Osteocyte (in vitro differentiated cells): ENCODE data around the gene PPP1R12C. TPM values are rescaled to one million over a fixed set of nuclear protein-coding genes. Genes with fewer than 3 reads are reported as not detected.
"Not testable (repeated sequence)": the region's sequence is repeated elsewhere in the genome, so short reads cannot be mapped to it uniquely, and the experiment has no call there.

Source experiments
- DNase-seq: peaks from one replicate; pipeline ENCODE4 v3.0.0; 2021; ENCODE audit warnings: mixed read lengths; ENCODE audit not compliant: unreplicated experiment; ENCODE audit errors: extremely low spot score
- H3K27ac Mint-ChIP-seq: one replicate; pipeline ENCODE4 v1.8.0; 2021; ENCODE audit warnings: mild to moderate bottlenecking, mixed read lengths; ENCODE audit not compliant: unreplicated experiment
- H3K27me3 Mint-ChIP-seq: one replicate; pipeline ENCODE4 v1.8.0; 2021; ENCODE audit warnings: mixed read lengths; ENCODE audit not compliant: unreplicated experiment
- H3K36me3 Mint-ChIP-seq: one replicate; pipeline ENCODE4 v1.8.0; 2021; ENCODE audit warnings: mixed read lengths; ENCODE audit not compliant: unreplicated experiment
- H3K4me1 Mint-ChIP-seq: one replicate; pipeline ENCODE4 v1.8.0; 2021; ENCODE audit warnings: mixed read lengths; ENCODE audit not compliant: unreplicated experiment
- H3K4me3 Mint-ChIP-seq: one replicate; pipeline ENCODE4 v1.8.0; 2021; ENCODE audit warnings: mild to moderate bottlenecking, moderate library complexity, mixed read lengths; ENCODE audit not compliant: unreplicated experiment
- H3K9me3 Mint-ChIP-seq: one replicate; pipeline ENCODE4 v1.8.0; 2021; ENCODE audit warnings: mixed read lengths; ENCODE audit not compliant: unreplicated experiment
- total RNA-seq: library from RNA; stranded (reverse); gene quantifications from 2 replicates; pipeline ENCODE4 v1.2.1, GENCODE V29; 2021
- TF ChIP-seq, protein P1 (sequence below): fragments of 200-600 bp; sonication (generic); IDR thresholded peaks from 2 replicates; pipeline ENCODE4 v1.5.0; 2021; ENCODE audit warnings: antibody characterized with exemption, mild to moderate bottlenecking, moderate library complexity

Gene PPP1R12C
- total RNA-seq, 1 donor from 2014 or later, result 135 TPM

- Mint-ChIP-seq H3K4me1 (peaks cover 10% of the 10 kb centered on the region), H3K36me3 (no peaks in the 10 kb centered on the region), H3K27ac (peak overlapping the region; percentile 83), H3K9me3 (no peaks in the 10 kb centered on the region), H3K27me3 (peaks cover 43% of the 10 kb centered on the region), H3K4me3 (peak overlapping the region; percentile 72)
- TF ChIP-seq, protein P1, sequence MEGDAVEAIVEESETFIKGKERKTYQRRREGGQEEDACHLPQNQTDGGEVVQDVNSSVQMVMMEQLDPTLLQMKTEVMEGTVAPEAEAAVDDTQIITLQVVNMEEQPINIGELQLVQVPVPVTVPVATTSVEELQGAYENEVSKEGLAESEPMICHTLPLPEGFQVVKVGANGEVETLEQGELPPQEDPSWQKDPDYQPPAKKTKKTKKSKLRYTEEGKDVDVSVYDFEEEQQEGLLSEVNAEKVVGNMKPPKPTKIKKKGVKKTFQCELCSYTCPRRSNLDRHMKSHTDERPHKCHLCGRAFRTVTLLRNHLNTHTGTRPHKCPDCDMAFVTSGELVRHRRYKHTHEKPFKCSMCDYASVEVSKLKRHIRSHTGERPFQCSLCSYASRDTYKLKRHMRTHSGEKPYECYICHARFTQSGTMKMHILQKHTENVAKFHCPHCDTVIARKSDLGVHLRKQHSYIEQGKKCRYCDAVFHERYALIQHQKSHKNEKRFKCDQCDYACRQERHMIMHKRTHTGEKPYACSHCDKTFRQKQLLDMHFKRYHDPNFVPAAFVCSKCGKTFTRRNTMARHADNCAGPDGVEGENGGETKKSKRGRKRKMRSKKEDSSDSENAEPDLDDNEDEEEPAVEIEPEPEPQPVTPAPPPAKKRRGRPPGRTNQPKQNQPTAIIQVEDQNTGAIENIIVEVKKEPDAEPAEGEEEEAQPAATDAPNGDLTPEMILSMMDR, result no peak
- DNase-seq, result no peak
These were observed 48.2 kb downstream of the PPP1R12C start for GRCh38 chr19:55068950-55069864.

- Mint-ChIP-seq H3K4me1 (peaks cover 13% of the 10 kb centered on the region), H3K27ac (no peak overlapping the region), H3K9me3 (no peaks in the 10 kb centered on the region), H3K36me3 (no peaks in the 10 kb centered on the region), H3K4me3 (no peak overlapping the region), H3K27me3 (peaks cover 39% of the 10 kb centered on the region)
- no peak for DNase-seq
- TF ChIP-seq, protein P1, result no peak
These were observed 49.6 kb downstream of the PPP1R12C start for GRCh38 chr19:55067869-55068268.

DNA sequence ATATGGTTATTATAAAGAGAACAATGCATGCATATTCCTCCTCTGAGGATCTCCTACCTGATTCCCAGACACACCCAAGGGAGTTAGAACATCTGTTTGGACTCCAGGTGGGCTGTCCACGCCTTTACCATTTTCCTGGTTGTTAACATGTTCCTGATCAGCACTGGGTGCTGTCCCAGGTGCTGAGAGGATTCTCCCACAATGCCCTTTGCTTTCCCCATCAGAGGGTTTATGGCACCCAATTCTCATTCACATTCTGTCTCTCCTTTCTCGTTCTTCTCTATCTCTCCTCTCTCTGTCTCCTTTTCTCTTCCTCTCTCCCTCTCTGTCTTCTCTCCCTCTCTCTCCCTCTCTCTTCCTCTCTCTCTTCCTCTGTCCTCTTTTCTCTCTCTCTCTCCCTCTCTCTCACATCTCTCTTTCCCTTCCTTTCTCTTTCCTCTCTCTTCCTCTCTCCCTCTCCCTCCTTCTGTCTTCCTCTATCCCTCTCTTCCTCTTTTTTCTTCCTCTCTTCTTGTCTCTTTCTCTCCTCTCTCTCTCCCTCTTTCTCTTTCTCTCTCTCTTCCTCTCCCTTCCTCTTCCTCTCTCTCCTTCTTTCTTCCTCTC, 51.2 kb downstream of the PPP1R12C start:
- no peak overlapping the region for H3K4me3 Mint-ChIP-seq
- H3K27me3 Mint-ChIP-seq, result peaks cover 35% of the 10 kb centered on the region
- H3K4me1 Mint-ChIP-seq, result peaks cover 20% of the 10 kb centered on the region
- no peak overlapping the region for H3K27ac Mint-ChIP-seq
- no peak for DNase-seq
- TF ChIP-seq, protein P1, result no peak
- no peaks in the 10 kb centered on the region for H3K9me3 Mint-ChIP-seq
- no peaks in the 10 kb centered on the region for H3K36me3 Mint-ChIP-seq

DNA sequence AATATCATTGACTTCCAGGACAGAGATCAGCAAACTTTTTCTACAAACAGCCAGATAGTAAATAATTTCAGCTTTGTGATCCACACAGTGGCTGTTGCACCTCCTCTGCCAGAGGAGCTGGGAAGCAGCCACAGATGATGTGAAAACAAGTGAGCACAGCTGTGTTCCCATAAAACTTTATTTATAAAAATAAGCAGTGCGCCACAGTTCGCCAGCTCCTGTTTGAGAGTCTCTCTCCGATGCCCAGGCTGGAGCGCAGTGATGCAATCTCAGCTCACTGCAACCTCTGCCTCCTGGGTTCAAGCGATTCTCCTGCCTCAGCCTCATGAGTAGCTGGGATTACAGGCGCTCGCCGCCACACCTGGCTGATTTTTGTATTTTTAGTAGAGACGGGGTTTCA, 51.9 kb downstream of the PPP1R12C start:
- not testable (repeated sequence) for H3K27ac Mint-ChIP-seq, H3K9me3 Mint-ChIP-seq, H3K36me3 Mint-ChIP-seq, H3K4me3 Mint-ChIP-seq, DNase-seq
- Mint-ChIP-seq H3K4me1 (peaks cover 18% of the 10 kb centered on the region), H3K27me3 (peaks cover 35% of the 10 kb centered on the region)

GRCh38 chr19:55063492-55063843, 54.0 kb downstream of the PPP1R12C start:
- peak overlapping the region; percentile 41 for H3K27ac Mint-ChIP-seq
- peak overlapping the region; percentile 82 for H3K4me3 Mint-ChIP-seq
- H3K36me3 Mint-ChIP-seq, result peaks cover 3% of the 10 kb centered on the region
- H3K27me3 Mint-ChIP-seq, result peaks cover 34% of the 10 kb centered on the region
- DNase-seq, result no peak
- H3K9me3 Mint-ChIP-seq, result no peaks in the 10 kb centered on the region
- TF ChIP-seq, protein P1, result no peak
- peaks cover 10% of the 10 kb centered on the region for H3K4me1 Mint-ChIP-seq
